Measurements from ENCODE around the gene CAPN14.

The CAPN14 gene

GRCh38 chr2:31141443-31142085 is 75.8 kb downstream of the CAPN14 start:
- no peak for DNase-seq (ENCODE audit: low read depth in 2 of 2)

- DNase-seq (ENCODE audit: low read depth in 2 of 2), result no peak
Observed at GRCh38 chr2:31140151-31140550, 77.2 kb downstream of the CAPN14 start.

GRCh38 chr2:31139671-31140070 is 77.6 kb downstream of the CAPN14 start:
- no peak for DNase-seq (ENCODE audit: low read depth in 2 of 2)

- no peak for DNase-seq (ENCODE audit: low read depth in 2 of 2)
Observed at GRCh38 chr2:31138037-31138962, 79.0 kb downstream of the CAPN14 start, which contains the start of gene GALNT14. TSS of gene GALNT14 (minus strand) at chr2:31138440. CDS start at chr2:31138086, 354 bp downstream.

- no peak for DNase-seq (ENCODE audit: low read depth in 2 of 2)
Observed at GRCh38 chr2:31137211-31138036, 79.9 kb downstream of the CAPN14 start.

DNA sequence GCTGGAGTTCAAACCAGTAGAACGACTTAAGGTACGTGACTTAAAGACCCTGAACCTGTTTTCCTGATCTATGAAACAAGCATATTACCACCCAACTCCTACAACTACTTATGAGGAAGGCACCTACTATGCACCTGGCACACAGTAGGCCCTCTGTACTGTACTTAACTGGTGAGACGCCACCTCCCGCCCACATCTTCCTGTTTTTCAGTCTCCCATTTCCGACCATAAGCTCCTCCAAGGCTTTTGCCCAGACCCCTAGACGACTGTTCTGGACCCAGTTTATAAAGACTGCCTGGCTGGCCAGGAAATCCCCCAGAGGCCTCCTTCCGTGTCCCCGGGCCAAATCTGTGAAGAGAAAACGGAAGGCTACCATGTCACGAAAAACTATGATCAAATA is 80.6 kb downstream of the CAPN14 start:
- DNase-seq (ENCODE audit: low read depth in 2 of 2), result no peak

GRCh38 chr2:31136000-31136399 is 81.3 kb downstream of the CAPN14 start:
- no peak for DNase-seq (ENCODE audit: low read depth in 2 of 2)

- DNase-seq (ENCODE audit: low read depth in 2 of 2), result no peak
Observed at GRCh38 chr2:31134480-31134879, 82.8 kb downstream of the CAPN14 start.

DNA sequence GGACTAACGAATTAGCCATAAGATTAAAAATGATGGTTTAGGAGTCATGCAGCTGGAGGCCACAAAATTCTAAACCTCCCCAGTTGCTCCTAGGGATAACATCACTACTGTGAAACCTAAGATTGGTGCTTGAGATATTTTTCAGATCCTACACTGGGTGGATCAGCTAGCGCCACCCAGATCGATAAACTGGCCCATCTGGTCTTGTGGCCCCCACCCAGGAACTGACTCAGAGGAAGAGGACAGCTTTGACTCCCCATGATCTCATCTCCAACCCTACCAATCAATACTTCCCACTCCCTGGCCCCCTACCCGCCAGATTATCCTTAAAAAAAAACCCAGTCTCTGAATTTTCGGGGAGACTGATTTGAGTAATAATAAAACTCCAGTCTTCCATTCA is 84.5 kb downstream of the CAPN14 start:
- no peak for DNase-seq (ENCODE audit: low read depth in 2 of 2)

GRCh38 chr2:31131871-31132270 is 85.4 kb downstream of the CAPN14 start:
- DNase-seq (ENCODE audit: low read depth in 2 of 2), result no peak

- DNase-seq (ENCODE audit: low read depth in 2 of 2), result no peak
Observed at GRCh38 chr2:31129375-31130171, 87.7 kb downstream of the CAPN14 start.

DNA sequence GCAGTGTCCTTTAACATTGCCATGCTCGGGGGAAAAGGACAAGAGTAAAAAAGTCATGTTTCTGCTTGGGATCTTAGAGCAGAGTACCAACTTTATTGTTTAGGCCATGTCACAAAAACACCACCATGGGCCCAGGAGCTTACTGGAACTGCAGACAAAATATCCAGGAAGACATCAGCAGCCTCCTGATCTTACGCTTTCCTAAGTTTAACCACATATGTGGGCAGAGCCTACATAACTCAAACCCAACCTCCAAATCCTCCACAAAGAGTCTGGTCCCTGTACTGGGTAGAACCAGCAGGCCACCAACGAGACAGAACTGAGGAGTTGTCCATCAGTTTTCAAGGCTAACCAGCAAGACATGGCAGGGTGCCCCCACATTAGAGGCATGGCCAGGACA is 89.4 kb downstream of the CAPN14 start:
- DNase-seq (ENCODE audit: low read depth in 2 of 2), result no peak

DNA sequence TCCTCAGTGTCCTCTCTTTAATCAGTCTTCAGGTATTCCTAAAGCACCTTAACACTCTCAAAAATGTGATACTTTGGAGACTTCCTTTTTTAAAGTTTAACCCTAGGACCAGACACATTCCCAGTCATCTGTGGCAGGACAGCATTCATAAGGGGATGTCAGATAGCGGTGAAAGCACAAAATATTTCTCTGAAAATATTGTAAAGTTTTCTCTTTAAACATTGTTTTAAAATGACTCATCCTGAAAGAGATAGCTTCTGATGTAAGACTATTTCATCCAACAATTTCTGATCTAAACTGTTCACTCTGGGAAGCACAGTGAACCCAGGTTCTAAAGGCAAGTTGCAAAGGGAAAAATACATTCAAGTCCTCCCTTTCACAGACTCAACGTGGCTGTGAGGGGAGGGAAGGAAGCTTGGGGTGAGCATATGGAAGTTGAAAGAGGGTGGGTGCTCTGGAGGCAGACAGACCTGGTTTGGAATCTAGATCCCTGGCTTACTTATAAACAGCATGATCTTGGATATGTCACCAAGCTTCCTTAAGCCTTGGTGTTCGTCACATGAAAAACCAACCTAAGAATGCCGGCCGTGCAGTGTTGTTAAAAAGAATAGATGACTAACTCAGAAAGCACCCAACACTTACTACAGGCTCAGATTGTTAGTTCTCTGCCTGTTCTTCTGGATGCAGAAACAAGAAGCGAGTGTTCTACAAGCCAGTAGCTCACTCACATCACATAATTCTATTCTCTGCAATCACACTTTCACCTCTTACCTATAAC is 91.2 kb downstream of the CAPN14 start:
- DNase-seq (ENCODE audit: low read depth in 2 of 2), result no peak

DNA sequence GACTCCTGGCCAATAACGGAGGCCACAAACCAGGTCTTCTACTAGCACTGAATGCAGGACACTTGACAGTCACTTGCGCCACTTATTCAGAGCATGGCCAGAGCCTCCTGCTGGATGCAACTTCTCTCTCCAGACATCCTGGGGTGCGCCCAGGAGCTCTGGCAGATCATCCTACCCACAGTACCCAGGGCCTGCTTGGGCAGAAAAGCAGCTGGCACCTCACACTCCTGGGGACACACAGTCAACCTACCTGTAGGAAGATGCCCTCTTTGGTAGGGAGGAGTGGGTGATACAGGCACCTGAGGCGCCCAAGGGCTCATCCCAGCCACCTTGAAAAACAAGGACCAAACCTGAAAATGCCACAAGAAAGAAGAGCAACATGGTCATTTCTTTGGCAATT is 92.4 kb downstream of the CAPN14 start:
- no peak for DNase-seq (ENCODE audit: low read depth in 2 of 2)

Data from activated CD8-positive, alpha-beta memory T cell treated with anti-CD3 and anti-CD28 coated beads for 4 hours (primary cell).